T-helper 17 cell (primary cell): ENCODE measurements around the gene ARL5A. TPM values are rescaled to one million over a fixed set of nuclear protein-coding genes. Genes with fewer than 3 reads are reported as not detected.
"Not testable (repeated sequence)": the region's sequence is repeated elsewhere in the genome, so short reads cannot be mapped to it uniquely, and the experiment has no call there.

ENCODE experiments used
- ATAC-seq: fragments of 150-1000 bp; cut with Tn5 transposase; 2 replicates; pipeline ENCODE4 v1.10.0; 2021; ENCODE audit warnings: mild to moderate bottlenecking, moderate library complexity
- DNase-seq, 3 donors: peaks; one replicate each; pipeline versions ENCODE4 v3.0.0 to v3.0.0-alpha.2; 2020 to 2021
- H3K9me3 ChIP-seq: one replicate; pipeline ENCODE4 v1.7.0; 2013; ENCODE audit warnings: low read length, mild to moderate bottlenecking; ENCODE audit not compliant: control insufficient read depth, poor library complexity, severe bottlenecking
- H3K27ac Mint-ChIP-seq: one replicate; pipeline ENCODE4 v1.8.0; 2022; ENCODE audit warnings: mild to moderate bottlenecking, moderate library complexity, mixed read lengths
- H3K27me3 Mint-ChIP-seq: one replicate; pipeline ENCODE4 v1.8.0; 2022; ENCODE audit warnings: mixed read lengths
- H3K36me3 Mint-ChIP-seq: one replicate; pipeline ENCODE4 v1.8.0; 2022; ENCODE audit warnings: low read depth, mixed read lengths
- H3K4me1 Mint-ChIP-seq: one replicate; pipeline ENCODE4 v1.8.0; 2022; ENCODE audit warnings: mild to moderate bottlenecking, mixed read lengths
- H3K4me3 Mint-ChIP-seq: one replicate; pipeline ENCODE4 v1.8.0; 2022; ENCODE audit warnings: mild to moderate bottlenecking, moderate library complexity, mixed read lengths
- total RNA-seq, 4 donors: library from RNA in 2 of 4; stranded (reverse) in 2 of 4; gene quantifications; one replicate each; pipeline ENCODE4 v1.2.3 and lab custom pipeline; 2022 to 2026

ARL5A gene
- total RNA-seq, 2 donors from 2014 or later = 27.6 to 30.1 TPM

GRCh38 chr2:151803811-151804210 lies 24.4 kb downstream of the ARL5A start:
- no peak for DNase-seq
- H3K27ac Mint-ChIP-seq = no peak overlapping the region
- peaks cover 2% of the 10 kb centered on the region for H3K36me3 Mint-ChIP-seq
- H3K27me3 Mint-ChIP-seq = no peaks in the 10 kb centered on the region
- no peak for ATAC-seq
- no peak overlapping the region for H3K4me3 Mint-ChIP-seq
- peaks cover 2% of the 10 kb centered on the region for H3K4me1 Mint-ChIP-seq
- H3K9me3 ChIP-seq = no peaks in the 10 kb centered on the region

- Mint-ChIP-seq H3K27me3 (no peaks in the 10 kb centered on the region), H3K27ac (no peak overlapping the region), H3K4me1 (peaks cover 2% of the 10 kb centered on the region), H3K36me3 (peaks cover 2% of the 10 kb centered on the region), H3K4me3 (no peak overlapping the region)
- ATAC-seq = no peak
- DNase-seq = no peak
- no peaks in the 10 kb centered on the region for H3K9me3 ChIP-seq
These were observed 25.9 kb downstream of the ARL5A start for GRCh38 chr2:151802315-151802714.

- no peaks in the 10 kb centered on the region for H3K9me3 ChIP-seq
- Mint-ChIP-seq H3K27me3 (no peaks in the 10 kb centered on the region), H3K27ac (no peak overlapping the region), H3K36me3 (peaks cover 2% of the 10 kb centered on the region), H3K4me1 (peaks cover 2% of the 10 kb centered on the region), H3K4me3 (no peak overlapping the region)
- ATAC-seq (no peak), DNase-seq (no peak)
These were observed 28.3 kb downstream of the ARL5A start for GRCh38 chr2:151799886-151800292.

- H3K9me3 ChIP-seq = no peaks in the 10 kb centered on the region
- DNase-seq = no peak
- Mint-ChIP-seq H3K27me3 (no peaks in the 10 kb centered on the region), H3K27ac (no peak overlapping the region), H3K4me1 (no peaks in the 10 kb centered on the region), H3K4me3 (no peak overlapping the region), H3K36me3 (peaks cover 2% of the 10 kb centered on the region)
- ATAC-seq = no peak
These were observed 31.4 kb downstream of the ARL5A start for GRCh38 chr2:151796774-151797173.

- Mint-ChIP-seq H3K36me3 (no peaks in the 10 kb centered on the region), H3K27ac (no peak overlapping the region), H3K27me3 (no peaks in the 10 kb centered on the region), H3K4me1 (peaks cover 3% of the 10 kb centered on the region), H3K4me3 (no peak overlapping the region)
- no peaks in the 10 kb centered on the region for H3K9me3 ChIP-seq
- DNase-seq (no peak), ATAC-seq (no peak)
These were observed 32.5 kb downstream of the ARL5A start for GRCh38 chr2:151795646-151796240.

GRCh38 chr2:151794422-151794821 lies 33.8 kb downstream of the ARL5A start:
- not testable (repeated sequence) for H3K36me3 Mint-ChIP-seq, H3K27me3 Mint-ChIP-seq, DNase-seq, H3K27ac Mint-ChIP-seq, H3K4me1 Mint-ChIP-seq, H3K9me3 ChIP-seq, ATAC-seq, H3K4me3 Mint-ChIP-seq

GRCh38 chr2:151793123-151793522 lies 35.1 kb downstream of the ARL5A start:
- peaks cover 5% of the 10 kb centered on the region for H3K4me1 Mint-ChIP-seq
- H3K36me3 Mint-ChIP-seq = peaks cover 3% of the 10 kb centered on the region
- no peak overlapping the region for H3K4me3 Mint-ChIP-seq

GRCh38 chr2:151792589-151792988 lies 35.6 kb downstream of the ARL5A start:
- no peaks in the 10 kb centered on the region for H3K27me3 Mint-ChIP-seq
- H3K36me3 Mint-ChIP-seq = peaks cover 5% of the 10 kb centered on the region
- ATAC-seq (no peak), DNase-seq (no peak)
- no peak overlapping the region for H3K27ac Mint-ChIP-seq
- no peaks in the 10 kb centered on the region for H3K9me3 ChIP-seq
- H3K4me3 Mint-ChIP-seq = no peak overlapping the region
- peaks cover 5% of the 10 kb centered on the region for H3K4me1 Mint-ChIP-seq

More at GRCh38 chr2:151793123-151793522, 35.1 kb downstream of the ARL5A start:
- no peak for DNase-seq
- no peaks in the 10 kb centered on the region for H3K9me3 ChIP-seq
- Mint-ChIP-seq H3K27ac (no peak overlapping the region), H3K27me3 (no peaks in the 10 kb centered on the region)
- no peak for ATAC-seq

GRCh38 chr2:151791545-151791944 lies 36.7 kb downstream of the ARL5A start:
- H3K27ac Mint-ChIP-seq = no peak overlapping the region
- no peaks in the 10 kb centered on the region for H3K27me3 Mint-ChIP-seq
- no peak overlapping the region for H3K4me3 Mint-ChIP-seq
- H3K36me3 Mint-ChIP-seq = peaks cover 5% of the 10 kb centered on the region
- ATAC-seq = no peak
- H3K4me1 Mint-ChIP-seq = peaks cover 5% of the 10 kb centered on the region
- H3K9me3 ChIP-seq = no peaks in the 10 kb centered on the region
- DNase-seq = no peak

- peaks cover 5% of the 10 kb centered on the region for H3K36me3 Mint-ChIP-seq
- no peaks in the 10 kb centered on the region for H3K27me3 Mint-ChIP-seq
- H3K4me3 Mint-ChIP-seq = no peak overlapping the region
- no peak overlapping the region for H3K27ac Mint-ChIP-seq
- ATAC-seq = no peak
- H3K4me1 Mint-ChIP-seq = peaks cover 5% of the 10 kb centered on the region
- H3K9me3 ChIP-seq = no peaks in the 10 kb centered on the region
- no peak for DNase-seq
These were observed 37.5 kb downstream of the ARL5A start for GRCh38 chr2:151790689-151791088.

GRCh38 chr2:151789055-151789834 lies 39.0 kb downstream of the ARL5A start:
- no peak for DNase-seq

GRCh38 chr2:151786483-151786882 lies 41.7 kb downstream of the ARL5A start:
- peaks cover 12% of the 10 kb centered on the region for H3K36me3 Mint-ChIP-seq
- H3K27ac Mint-ChIP-seq = no peak overlapping the region
- no peaks in the 10 kb centered on the region for H3K27me3 Mint-ChIP-seq
- peaks cover 5% of the 10 kb centered on the region for H3K4me1 Mint-ChIP-seq
- DNase-seq (no peak), ATAC-seq (no peak)
- H3K9me3 ChIP-seq = no peaks in the 10 kb centered on the region
- H3K4me3 Mint-ChIP-seq = no peak overlapping the region

More at GRCh38 chr2:151789055-151789834, 39.0 kb downstream of the ARL5A start:
- Mint-ChIP-seq H3K27me3 (no peaks in the 10 kb centered on the region), H3K36me3 (peaks cover 9% of the 10 kb centered on the region), H3K27ac (no peak overlapping the region), H3K4me1 (peaks cover 5% of the 10 kb centered on the region), H3K4me3 (no peak overlapping the region)
- ATAC-seq = no peak
- no peaks in the 10 kb centered on the region for H3K9me3 ChIP-seq

GRCh38 chr2:151786077-151786476 lies 42.1 kb downstream of the ARL5A start:
- peaks cover 12% of the 10 kb centered on the region for H3K36me3 Mint-ChIP-seq
- no peaks in the 10 kb centered on the region for H3K27me3 Mint-ChIP-seq
- DNase-seq (no peak), ATAC-seq (no peak)
- H3K4me3 Mint-ChIP-seq = no peak overlapping the region
- H3K9me3 ChIP-seq = no peaks in the 10 kb centered on the region
- H3K27ac Mint-ChIP-seq = no peak overlapping the region
- H3K4me1 Mint-ChIP-seq = peaks cover 5% of the 10 kb centered on the region

GRCh38 chr2:151783133-151783520 lies 45.1 kb downstream of the ARL5A start:
- DNase-seq (no peak), ATAC-seq (no peak)
- Mint-ChIP-seq H3K36me3 (peaks cover 16% of the 10 kb centered on the region), H3K27me3 (no peaks in the 10 kb centered on the region), H3K27ac (peak overlapping the region; percentile 6), H3K4me1 (no peaks in the 10 kb centered on the region), H3K4me3 (no peak overlapping the region)
- H3K9me3 ChIP-seq = no peaks in the 10 kb centered on the region
